WTC11 (cell line): Measurements from ENCODE around the gene CD300LD. TPM values are rescaled to one million over a fixed set of nuclear protein-coding genes. Genes with fewer than 3 reads are reported as not detected.

Experiments
- ATAC-seq: fragments of 200-7000 bp; cut with Tn5 transposase; 2 replicates; pipeline ENCODE4 v1.10.0; 2021; ENCODE audit warnings: mild to moderate bottlenecking, moderate library complexity
- CTCF ChIA-PET: fragments of 300-600 bp; sonication (Branson Sonifier 250); formaldehyde crosslinking; loops from one replicate; lab custom pipeline; 2021; ENCODE audit warnings: antibody characterized with exemption; lab: Charles Lee
- POLR2A ChIA-PET: fragments of 350-600 bp; sonication (Branson Sonifier 250); formaldehyde crosslinking; loops from one replicate; lab custom pipeline; 2021; ENCODE audit warnings: antibody characterized with exemption; lab: Charles Lee
- DNase-seq: peaks from one replicate; pipeline ENCODE4 v3.0.0; 2021; ENCODE audit warnings: low spot score
- H3K27ac Mint-ChIP-seq: 2 replicates; pipeline ENCODE4 v1.8.0; 2021; ENCODE audit warnings: mixed read lengths
- H3K27me3 Mint-ChIP-seq: 2 replicates; pipeline ENCODE4 v1.8.0; 2021; ENCODE audit warnings: low read depth, mild to moderate bottlenecking, moderate library complexity, mixed read lengths
- H3K36me3 Mint-ChIP-seq: 2 replicates; pipeline ENCODE4 v1.8.0; 2021; ENCODE audit warnings: mixed read lengths
- H3K4me1 Mint-ChIP-seq: 2 replicates; pipeline ENCODE4 v1.8.0; 2022; ENCODE audit warnings: mixed read lengths
- H3K4me3 Mint-ChIP-seq: 2 replicates; pipeline ENCODE4 v1.8.0; 2021; ENCODE audit warnings: mild to moderate bottlenecking, moderate library complexity, mixed read lengths
- H3K9me3 Mint-ChIP-seq: 2 replicates; pipeline ENCODE4 v1.8.0; 2021; ENCODE audit warnings: mixed read lengths
- ATF1 ChIP-seq: sonication (generic); formaldehyde crosslinking; IDR thresholded peaks from 2 replicates; pipeline ENCODE4 v1.8.1; 2023; ENCODE audit warnings: mild to moderate bottlenecking, moderate library complexity, missing genetic modification reagents
- CDX4 ChIP-seq: fragments of 250-450 bp; sonication (Bioruptor Pico); IDR thresholded peaks from 2 replicates; pipeline ENCODE4 v1.9.0; 2021; ENCODE audit warnings: moderate library complexity, mild to moderate bottlenecking, inconsistent platforms, borderline replicate concordance
- E2F1 ChIP-seq: sonication (generic); formaldehyde crosslinking; IDR thresholded peaks from 2 replicates; pipeline ENCODE4 v1.8.0; 2022; ENCODE audit warnings: mild to moderate bottlenecking, missing genetic modification reagents
- ESRRA ChIP-seq: sonication (generic); formaldehyde crosslinking; IDR thresholded peaks from 2 replicates; pipeline ENCODE4 v1.8.1; 2022; ENCODE audit warnings: mild to moderate bottlenecking, missing genetic modification reagents, borderline replicate concordance
- GABPB1 ChIP-seq: sonication (generic); formaldehyde crosslinking; IDR thresholded peaks from 2 replicates; pipeline ENCODE4 v1.8.1; 2023; ENCODE audit warnings: mild to moderate bottlenecking, missing genetic modification reagents
- MXD4 ChIP-seq: fragments of 250-450 bp; sonication (Bioruptor Pico); IDR thresholded peaks from 2 replicates; pipeline ENCODE4 v1.8.0; 2021; ENCODE audit warnings: mild to moderate bottlenecking, moderate library complexity, borderline replicate concordance
- PRDM15 ChIP-seq: sonication (generic); formaldehyde crosslinking; IDR thresholded peaks from 2 replicates; pipeline ENCODE4 v1.8.0; 2022; ENCODE audit warnings: missing genetic modification reagents
- SMAD4 ChIP-seq: sonication (generic); formaldehyde crosslinking; IDR thresholded peaks from 2 replicates; pipeline ENCODE4 v1.8.0; 2022; ENCODE audit warnings: mild to moderate bottlenecking, missing genetic modification reagents
- STAT6 ChIP-seq: sonication (generic); formaldehyde crosslinking; conservative IDR thresholded peaks from 2 replicates; pipeline ENCODE4 v1.8.1; 2023; ENCODE audit warnings: mild to moderate bottlenecking, low read depth, missing genetic modification reagents, moderate library complexity
- TP53 ChIP-seq: sonication (generic); formaldehyde crosslinking; IDR thresholded peaks from 2 replicates; pipeline ENCODE4 v1.8.1; 2023; ENCODE audit warnings: mild to moderate bottlenecking, missing genetic modification reagents
- USF1 ChIP-seq: sonication (generic); formaldehyde crosslinking; IDR thresholded peaks from 2 replicates; pipeline ENCODE4 v1.8.0; 2022; ENCODE audit warnings: mild to moderate bottlenecking, missing genetic modification reagents
- ZBTB43 ChIP-seq: sonication (generic); formaldehyde crosslinking; IDR thresholded peaks from 2 replicates; pipeline ENCODE4 v1.8.1; 2023; ENCODE audit warnings: mild to moderate bottlenecking, missing genetic modification reagents
- ZNF138 ChIP-seq: sonication (generic); formaldehyde crosslinking; conservative IDR thresholded peaks from 2 replicates; pipeline ENCODE4 v1.8.1; 2022; ENCODE audit warnings: mild to moderate bottlenecking, moderate library complexity, missing genetic modification reagents
- ZNF232 ChIP-seq: sonication (generic); formaldehyde crosslinking; IDR thresholded peaks from 2 replicates; pipeline ENCODE4 v1.8.0; 2022; ENCODE audit warnings: mild to moderate bottlenecking, missing genetic modification reagents
- ZSCAN18 ChIP-seq: fragments of 250-450 bp; sonication (Bioruptor Pico); IDR thresholded peaks from 2 replicates; pipeline ENCODE4 v2.1.2; 2022; ENCODE audit warnings: mild to moderate bottlenecking, moderate library complexity
- total RNA-seq: library from RNA; stranded (reverse); gene quantifications from 3 replicates; pipeline ENCODE4 v1.2.3, GENCODE V29; 2021

The CD300LD gene
- total RNA-seq, 1 experiment from 2014 or later: not detected

- no peak overlapping the region for H3K4me3 Mint-ChIP-seq
- DNase-seq (no peak), ATAC-seq (no peak)
- no peaks in the 10 kb centered on the region for H3K9me3 Mint-ChIP-seq
- no peaks in the 10 kb centered on the region for H3K4me1 Mint-ChIP-seq
- peaks cover 5% of the 10 kb centered on the region for H3K27me3 Mint-ChIP-seq
- H3K36me3 Mint-ChIP-seq: no peaks in the 10 kb centered on the region
- POLR2A ChIA-PET: no interaction called here
- no peak overlapping the region for H3K27ac Mint-ChIP-seq
- no peak for TF ChIP-seq TP53
- TF ChIP-seq GABPB1 (CRISPR knock-in tag): no peak
- TF ChIP-seq ZBTB43 (CRISPR knock-in tag): no peak
- no peak for TF ChIP-seq CDX4 (CRISPR knock-in tag)
- TF ChIP-seq E2F1: no peak
- TF ChIP-seq ATF1 (CRISPR knock-in tag): no peak
- TF ChIP-seq STAT6 (CRISPR knock-in tag): no peak
- no peak for TF ChIP-seq SMAD4 (CRISPR knock-in tag)
- TF ChIP-seq MXD4: no peak
- TF ChIP-seq ZSCAN18 (CRISPR knock-in tag): no peak
- no peak for TF ChIP-seq ZNF138 (CRISPR knock-in tag)
- TF ChIP-seq ZNF232 (CRISPR knock-in tag): no peak
- no peak for TF ChIP-seq USF1
- CTCF ChIA-PET: no interaction called here
These were observed 50.6 kb downstream of the CD300LD start for GRCh38 chr17:74541176-74542111.

GRCh38 chr17:74539281-74539820 lies 52.7 kb downstream of the CD300LD start:
- Mint-ChIP-seq H3K36me3 (no peaks in the 10 kb centered on the region), H3K27ac (no peak overlapping the region)
- no peak for DNase-seq
- TF ChIP-seq ESRRA: no peak
- peak; percentile 43; the same call in 1 of the 2 replicates for TF ChIP-seq PRDM15
- no peak for TF ChIP-seq MXD4
- TF ChIP-seq, all 79 proteins: peak for 1
- H3K4me1 Mint-ChIP-seq: no peaks in the 10 kb centered on the region
- no peak overlapping the region for H3K4me3 Mint-ChIP-seq
- ATAC-seq: no peak
- no peaks in the 10 kb centered on the region for H3K9me3 Mint-ChIP-seq
- ChIA-PET POLR2A (no interaction called here), CTCF (interaction anchor here (0.6 kb wide), 1 partner anchor 118 kb away, joined by 4 read pairs; no protein-coding TSS in a partner anchor)
- H3K27me3 Mint-ChIP-seq: peaks cover 5% of the 10 kb centered on the region
